ENCODE measurements around the gene PTBP2. TPM values are rescaled to one million over a fixed set of nuclear protein-coding genes. Genes with fewer than 3 reads are reported as not detected.
"Not testable (repeated sequence)": the region's sequence is repeated elsewhere in the genome, so short reads cannot be mapped to it uniquely, and the experiment has no call there.

Gene PTBP2
- total and polyA plus RNA-seq, 8 donors = 4.5 to 376 (median 26.0) TPM

GRCh38 chr1:96749618-96750017, 28.0 kb downstream of the PTBP2 start:
- intact Hi-C loops (cut with DNase I; ENCODE audit: low total_unique reads) = no loop called here
- Histone ChIP-seq H3K4me3 (no peak overlapping the region), H3K27ac (no peak overlapping the region), H3K9me3 (no peaks in the 10 kb centered on the region), H3K4me1 (peaks cover 0 to 41% (median 5%) of the 10 kb centered on the region in 4 donors), H3K36me3 (peaks cover 9 to 33% (median 28%) of the 10 kb centered on the region in 4 donors), H3K27me3 (no peaks in the 10 kb centered on the region)
- no peak for DNase-seq
- WGBS, 5 donors = 24 to 53% (median 29%) methylated on average over 2 of the region's 2 CpGs
- no peak for TF ChIP-seq CTCF (IDR thresholded peaks at IDR 0.05)
- TF ChIP-seq POLR2AphosphoS5 (IDR thresholded peaks at IDR 0.05) = no peak
- TF ChIP-seq POLR2A (IDR thresholded peaks at IDR 0.05) = no peak
- no peak for TF ChIP-seq EP300 (IDR thresholded peaks at IDR 0.05)

GRCh38 chr1:96752394-96752793, 30.8 kb downstream of the PTBP2 start:
- H3K36me3 ChIP-seq = peaks cover 11 to 44% (median 37%) of the 10 kb centered on the region in 4 donors
- no peaks in the 10 kb centered on the region for H3K9me3 ChIP-seq
- WGBS, 5 donors = 97 to 100% (median 97%) methylated on average over 2 of the region's 2 CpGs
- TF ChIP-seq POLR2A (IDR thresholded peaks at IDR 0.05) (no peak), CTCF (IDR thresholded peaks at IDR 0.05) (no peak), POLR2AphosphoS5 (IDR thresholded peaks at IDR 0.05) (no peak), EP300 (IDR thresholded peaks at IDR 0.05) (no peak)
- no peak for DNase-seq
- no peaks in the 10 kb centered on the region for H3K27me3 ChIP-seq
- H3K4me1 ChIP-seq = peaks cover 0 to 40% (median 3%) of the 10 kb centered on the region in 4 donors
- H3K4me3 ChIP-seq = no peak overlapping the region
- no peak overlapping the region for H3K27ac ChIP-seq
- intact Hi-C loops (cut with DNase I; ENCODE audit: low total_unique reads) = no loop called here

- Histone ChIP-seq H3K4me1 (no peaks in the 10 kb centered on the region), H3K9me3 (no peaks in the 10 kb centered on the region), H3K27me3 (no peaks in the 10 kb centered on the region), H3K4me3 (no peak overlapping the region), H3K27ac (no peak overlapping the region), H3K36me3 (peaks cover 11 to 48% (median 39%) of the 10 kb centered on the region in 4 donors)
- DNase-seq = no peak
- no peak for TF ChIP-seq EP300 (IDR thresholded peaks at IDR 0.05)
- TF ChIP-seq CTCF (IDR thresholded peaks at IDR 0.05) = no peak
- no peak for TF ChIP-seq POLR2A (IDR thresholded peaks at IDR 0.05)
- no peak for TF ChIP-seq POLR2AphosphoS5 (IDR thresholded peaks at IDR 0.05)
- WGBS, 5 donors = 96 to 100% (median 100%) methylated on average over 1 of the region's 1 CpG
- intact Hi-C loops (cut with DNase I; ENCODE audit: low total_unique reads) = no loop called here
These were observed 35.2 kb downstream of the PTBP2 start for GRCh38 chr1:96756789-96757188.

GRCh38 chr1:96762586-96762985, 41.0 kb downstream of the PTBP2 start:
- H3K4me1 ChIP-seq = peaks cover 0 to 16% (median 7%) of the 10 kb centered on the region in 4 donors
- DNase-seq; H3K27me3 ChIP-seq; H3K4me3 ChIP-seq; H3K27ac ChIP-seq; intact Hi-C loops (cut with DNase I; ENCODE audit: low total_unique reads); H3K9me3 ChIP-seq; H3K36me3 ChIP-seq: not testable (repeated sequence)
- 95 to 98% (median 96%) methylated on average over 18 to 36 of the region's 36 CpGs for WGBS, 5 donors

- no peak overlapping the region for H3K27ac ChIP-seq
- no peak overlapping the region for H3K4me3 ChIP-seq
- DNase-seq = no peak
These were observed 41.9 kb downstream of the PTBP2 start for GRCh38 chr1:96763514-96763913.

More at GRCh38 chr1:96763514-96763913, 41.9 kb downstream of the PTBP2 start:
- TF ChIP-seq CTCF (IDR thresholded peaks at IDR 0.05) (no peak), POLR2A (IDR thresholded peaks at IDR 0.05) (no peak), EP300 (IDR thresholded peaks at IDR 0.05) (no peak), POLR2AphosphoS5 (IDR thresholded peaks at IDR 0.05) (no peak)
- H3K4me1 ChIP-seq = peaks cover 0 to 16% (median 7%) of the 10 kb centered on the region in 4 donors
- WGBS, 5 donors = 88 to 100% (median 91%) methylated on average over 1 to 4 of the region's 4 CpGs
- intact Hi-C loops (cut with DNase I; ENCODE audit: low total_unique reads) = no loop called here
- peaks cover 0 to 8% (median 7%) of the 10 kb centered on the region in 4 donors for H3K36me3 ChIP-seq
- H3K27me3 ChIP-seq = no peaks in the 10 kb centered on the region
- no peaks in the 10 kb centered on the region for H3K9me3 ChIP-seq

Data from stomach (tissue), 9 donors.